Endodermal cell (in vitro differentiated cells): ENCODE results near the gene GPAT2. TPM values are rescaled to one million over a fixed set of nuclear protein-coding genes. Genes with fewer than 3 reads are reported as not detected.
"Not testable (repeated sequence)": the region's sequence is repeated elsewhere in the genome, so short reads cannot be mapped to it uniquely, and the experiment has no call there.

Experiments
- DNase-seq: peaks from one replicate; pipeline ENCODE4 v3.0.0-alpha.2; 2017
- H3K27ac ChIP-seq: 2 replicates; pipeline ENCODE4 v1.5.1; 2013; ENCODE audit warnings: mild to moderate bottlenecking, low read depth, low read length, moderate library complexity
- H3K27me3 ChIP-seq: 2 replicates; pipeline ENCODE4 v1.6.1; 2013; ENCODE audit warnings: mild to moderate bottlenecking, low read length, moderate library complexity; ENCODE audit not compliant: insufficient read depth, control insufficient read depth, poor library complexity, severe bottlenecking
- H3K36me3 ChIP-seq: 2 replicates; pipeline ENCODE4 v1.7.0; 2013; ENCODE audit warnings: mild to moderate bottlenecking, low read length, moderate library complexity; ENCODE audit not compliant: control insufficient read depth, insufficient read depth
- H3K4me1 ChIP-seq: one replicate; pipeline ENCODE4 v1.7.0; 2013; ENCODE audit warnings: low read length; ENCODE audit not compliant: control insufficient read depth, insufficient read depth
- H3K4me3 ChIP-seq: 2 replicates; pipeline ENCODE4 v1.5.1; 2013; ENCODE audit warnings: mild to moderate bottlenecking, low read length, moderate library complexity
- H3K9ac ChIP-seq: 2 replicates; pipeline ENCODE4 v1.6.1; 2013; ENCODE audit warnings: mild to moderate bottlenecking, low read length, moderate library complexity; ENCODE audit not compliant: poor library complexity, severe bottlenecking; ENCODE audit errors: extremely low read depth
- H3K9me3 ChIP-seq: 2 replicates; pipeline ENCODE4 v1.6.1; 2013; ENCODE audit warnings: mild to moderate bottlenecking, low read length, moderate library complexity; ENCODE audit not compliant: control insufficient read depth
- H3K27ac Mint-ChIP-seq: 2 replicates; pipeline ENCODE4 v1.8.0; 2020; ENCODE audit warnings: mixed read lengths
- H3K27me3 Mint-ChIP-seq: 2 replicates; pipeline ENCODE4 v1.8.0; 2021; ENCODE audit warnings: mild to moderate bottlenecking, mixed read lengths; ENCODE audit not compliant: insufficient read depth
- H3K36me3 Mint-ChIP-seq: 2 replicates; pipeline ENCODE4 v1.8.0; 2020; ENCODE audit warnings: low read depth, mixed read lengths
- H3K4me1 Mint-ChIP-seq: 2 replicates; pipeline ENCODE4 v1.8.0; 2020; ENCODE audit warnings: mixed read lengths
- H3K4me3 Mint-ChIP-seq: 2 replicates; pipeline ENCODE4 v1.8.0; 2020; ENCODE audit warnings: mild to moderate bottlenecking, moderate library complexity, mixed read lengths
- H3K9me3 Mint-ChIP-seq: 2 replicates; pipeline ENCODE4 v1.8.0; 2020; ENCODE audit warnings: mild to moderate bottlenecking, mixed read lengths
- WGBS, 2 experiments: methylation state at CpG; one replicate each; pipeline versions ENCODE4 v1.1.5 to v1.1.7; 2013; ENCODE audit warnings: missing lambda C conversion rate in 2 of 2, mixed read lengths in 1 of 2; ENCODE audit not compliant: insufficient coverage in 1 of 2, insufficient read length in 1 of 2; 5-methylcytosine and 5-hydroxymethylcytosine counted together
- total RNA-seq, 2 donors: library from RNA; stranded (reverse); fragmentation: NEBNext Ultra II Directional in 1 of 2; extraction: Animal tissue kit (Norgen Biotek cat#: 25700) in 1 of 2; gene quantifications; 2 replicates in 1 of 2; 3 replicates in 1 of 2; pipeline ENCODE4 v1.2.1, GENCODE V29; 2021

The GPAT2 gene
- total RNA-seq, 2 donors from 2014 or later, result 0.33 TPM; not detected in 1

DNA sequence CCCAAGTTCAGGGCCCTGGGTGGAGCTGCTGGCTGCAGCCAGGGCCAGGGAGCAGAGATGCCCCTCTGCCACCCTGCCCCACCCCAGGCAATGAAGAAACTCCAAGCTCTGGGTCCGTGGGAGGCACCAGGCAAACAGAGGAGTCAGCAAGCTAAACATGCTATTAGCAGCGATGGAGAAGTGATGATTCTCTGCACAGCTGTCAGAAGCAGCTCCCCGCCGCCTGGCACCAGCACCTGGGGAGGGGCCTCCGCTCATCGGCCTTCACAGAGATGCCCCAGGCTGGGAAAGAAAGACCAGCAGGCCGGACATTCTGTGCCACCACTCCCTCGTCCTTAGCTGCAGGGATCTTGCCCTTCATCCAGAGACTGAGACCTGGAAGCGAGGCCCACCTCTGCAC, 27.2 kb upstream of the GPAT2 start:
- H3K27me3 ChIP-seq, H3K36me3 Mint-ChIP-seq, H3K4me3 ChIP-seq, H3K4me1 ChIP-seq, H3K9ac ChIP-seq, H3K36me3 ChIP-seq, H3K27me3 Mint-ChIP-seq, H3K4me1 Mint-ChIP-seq, H3K27ac Mint-ChIP-seq, H3K4me3 Mint-ChIP-seq, H3K27ac ChIP-seq, H3K9me3 ChIP-seq, DNase-seq, H3K9me3 Mint-ChIP-seq: not testable (repeated sequence)
- WGBS, 2 experiments, result 86 to 87% methylated on average over 8 to 9 of the region's 9 CpGs

DNA sequence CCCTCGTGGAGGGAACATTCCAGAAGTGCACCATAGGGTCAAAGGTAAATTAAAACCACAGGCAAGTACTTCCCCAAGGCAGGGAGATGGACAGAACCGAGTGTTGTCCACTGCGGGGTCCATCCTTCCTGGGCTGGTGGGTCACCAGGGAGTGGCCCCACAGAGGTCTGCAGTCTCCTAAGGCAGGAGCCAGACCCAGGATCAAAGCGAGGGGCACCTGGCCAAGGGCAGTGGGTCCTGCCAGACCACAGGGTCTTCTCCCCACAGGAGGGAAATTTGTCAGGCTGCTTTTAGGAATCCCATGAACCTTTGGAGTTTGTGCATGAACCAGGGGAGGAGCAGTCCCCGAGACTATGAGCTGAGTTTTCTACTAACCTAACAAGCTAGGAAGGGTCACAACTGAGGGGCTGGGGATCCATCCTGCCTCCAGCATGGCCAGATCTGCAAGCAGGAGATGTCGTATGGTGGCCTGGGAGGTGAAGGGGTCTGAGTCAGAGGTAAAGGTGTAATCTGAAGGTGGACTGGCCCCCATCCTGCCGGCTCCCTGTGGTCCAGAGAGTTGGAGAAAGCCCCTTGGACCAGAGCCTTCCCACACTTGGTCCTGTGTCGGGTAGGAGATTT, 26.6 kb upstream of the GPAT2 start:
- not testable (repeated sequence) for H3K9me3 ChIP-seq, H3K9ac ChIP-seq, H3K36me3 ChIP-seq, H3K9me3 Mint-ChIP-seq, DNase-seq, H3K36me3 Mint-ChIP-seq, H3K27me3 ChIP-seq, H3K4me1 ChIP-seq, H3K4me3 Mint-ChIP-seq, H3K4me3 ChIP-seq, H3K27ac ChIP-seq, H3K27ac Mint-ChIP-seq, H3K27me3 Mint-ChIP-seq, H3K4me1 Mint-ChIP-seq
- 90% methylated on average over 2 to 7 of the region's 8 CpGs for WGBS, 2 experiments

DNA sequence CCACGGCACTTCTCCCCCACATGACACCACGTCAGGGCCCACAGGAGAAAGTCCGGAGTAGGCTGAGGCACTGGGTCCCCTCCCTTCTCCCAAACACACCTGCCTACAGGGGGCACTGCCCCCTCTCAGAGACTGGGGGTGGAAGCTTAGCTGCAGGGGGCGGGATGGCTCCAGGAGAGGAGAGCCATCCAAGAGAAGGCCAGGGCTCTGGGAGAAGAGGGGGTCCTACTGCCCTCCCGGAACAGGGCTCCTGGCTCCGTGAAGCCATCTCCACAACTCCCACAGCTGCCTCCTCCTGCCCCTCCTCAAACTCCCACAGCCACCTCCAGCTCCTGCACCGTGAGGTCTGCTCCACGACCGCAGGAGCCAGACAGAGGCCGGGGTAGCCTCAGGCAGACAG, 25.6 kb upstream of the GPAT2 start:
- H3K27me3 Mint-ChIP-seq, H3K4me1 ChIP-seq, H3K9me3 ChIP-seq, H3K27ac ChIP-seq, H3K27ac Mint-ChIP-seq, H3K36me3 Mint-ChIP-seq, H3K4me3 ChIP-seq, H3K4me1 Mint-ChIP-seq, H3K9me3 Mint-ChIP-seq, H3K9ac ChIP-seq, H3K27me3 ChIP-seq, H3K4me3 Mint-ChIP-seq, H3K36me3 ChIP-seq: not testable (repeated sequence)
- 60 to 89% methylated on average over 1 to 6 of the region's 10 CpGs for WGBS, 2 experiments
- peak; percentile 42 for DNase-seq

GRCh38 chr2:96059443-96059842, 24.7 kb upstream of the GPAT2 start:
- not testable (repeated sequence) for H3K27ac Mint-ChIP-seq, H3K4me3 Mint-ChIP-seq, H3K9me3 Mint-ChIP-seq, H3K4me3 ChIP-seq, H3K36me3 Mint-ChIP-seq, H3K4me1 Mint-ChIP-seq, DNase-seq, H3K36me3 ChIP-seq, H3K4me1 ChIP-seq, H3K27ac ChIP-seq, H3K9ac ChIP-seq, H3K27me3 ChIP-seq, H3K9me3 ChIP-seq, H3K27me3 Mint-ChIP-seq
- WGBS, 2 experiments, result no CpG with 5 or more reads among the region's 6 CpGs

GRCh38 chr2:96055830-96056229, 21.1 kb upstream of the GPAT2 start:
- not testable (repeated sequence) for DNase-seq

GRCh38 chr2:96054537-96054936, 19.8 kb upstream of the GPAT2 start:
- H3K9ac ChIP-seq, H3K27me3 ChIP-seq, H3K4me3 Mint-ChIP-seq, H3K9me3 Mint-ChIP-seq, H3K27me3 Mint-ChIP-seq, H3K4me1 ChIP-seq, H3K36me3 ChIP-seq, H3K9me3 ChIP-seq, H3K4me1 Mint-ChIP-seq, H3K27ac Mint-ChIP-seq, H3K27ac ChIP-seq, DNase-seq, H3K36me3 Mint-ChIP-seq, H3K4me3 ChIP-seq: not testable (repeated sequence)
- WGBS, 2 experiments, result 95% methylated on average over 3 of the region's 7 CpGs; no CpG with 5 or more reads in 1 of the 2 experiments

More at GRCh38 chr2:96055830-96056229, 21.1 kb upstream of the GPAT2 start:
- H3K9me3 Mint-ChIP-seq, H3K36me3 Mint-ChIP-seq, H3K9ac ChIP-seq, H3K9me3 ChIP-seq, H3K36me3 ChIP-seq, H3K27ac Mint-ChIP-seq, H3K4me1 Mint-ChIP-seq, H3K27me3 Mint-ChIP-seq, H3K4me1 ChIP-seq, H3K27me3 ChIP-seq, H3K4me3 Mint-ChIP-seq, H3K4me3 ChIP-seq, H3K27ac ChIP-seq: not testable (repeated sequence)
- 81% methylated on average over 2 of the region's 6 CpGs; no CpG with 5 or more reads in 1 of the 2 experiments for WGBS, 2 experiments

- H3K4me3 ChIP-seq, H3K36me3 Mint-ChIP-seq, H3K27me3 ChIP-seq, H3K9me3 ChIP-seq, H3K27ac ChIP-seq, H3K27me3 Mint-ChIP-seq, H3K36me3 ChIP-seq, H3K9ac ChIP-seq, H3K27ac Mint-ChIP-seq, H3K9me3 Mint-ChIP-seq, H3K4me1 Mint-ChIP-seq, H3K4me3 Mint-ChIP-seq, DNase-seq, H3K4me1 ChIP-seq: not testable (repeated sequence)
- WGBS, 2 experiments, result 92% methylated on average over 6 of the region's 7 CpGs; no CpG with 5 or more reads in 1 of the 2 experiments
Measured at GRCh38 chr2:96053385-96053784, 18.7 kb upstream of the GPAT2 start.
